Adrenal gland (tissue), 5 donors: ENCODE data around the gene THRB.

Source experiments
- CTCF ChIP-seq, 6 experiments: fragments of 450-650 bp in 4 of 6; fragments of 200-600 bp in 2 of 6; sonication (generic) in 1 of 6; IDR thresholded peaks; 1 replicate in 5 of 6; 2 replicates in 1 of 6; pipeline versions ENCODE4 v1.5.1 to v1.8.0; 2016 to 2021; ENCODE audit warnings: antibody characterized with exemption in 6 of 6, mild to moderate bottlenecking in 2 of 6, moderate library complexity in 1 of 6
- POLR2A ChIP-seq, 2 donors: fragments of 450-650 bp; IDR thresholded peaks; one replicate each; pipeline ENCODE4 v1.6.1; 2017; ENCODE audit warnings: antibody characterized with exemption in 2 of 2, mild to moderate bottlenecking in 2 of 2, moderate library complexity in 1 of 2
- donor health status: DM: no; HTN: no; CAD: no.

- TF ChIP-seq POLR2A (IDR thresholded peaks at IDR 0.05) (no peak), CTCF (IDR thresholded peaks at IDR 0.05) (no peak)
Measured at GRCh38 chr3:24137958-24138875, 356.4 kb downstream of the THRB start.
